Stimulated activated CD8-positive, alpha-beta memory T cell treated with anti-CD3 and anti-CD28 coated beads, Interleukin-12 subunit alpha, Interleukin-12 subunit beta, amount 100 ng/mL, for 4 hours (primary cell): ENCODE data around the gene ACADVL.

Experiments
- DNase-seq: peaks from one replicate; pipeline ENCODE4 v3.0.0-alpha.2; 2020; ENCODE audit warnings: low read depth

Gene ACADVL

GRCh38 chr17:7191571-7192270, 28.0 kb upstream of the ACADVL start:
- DNase-seq, result no peak

DNA sequence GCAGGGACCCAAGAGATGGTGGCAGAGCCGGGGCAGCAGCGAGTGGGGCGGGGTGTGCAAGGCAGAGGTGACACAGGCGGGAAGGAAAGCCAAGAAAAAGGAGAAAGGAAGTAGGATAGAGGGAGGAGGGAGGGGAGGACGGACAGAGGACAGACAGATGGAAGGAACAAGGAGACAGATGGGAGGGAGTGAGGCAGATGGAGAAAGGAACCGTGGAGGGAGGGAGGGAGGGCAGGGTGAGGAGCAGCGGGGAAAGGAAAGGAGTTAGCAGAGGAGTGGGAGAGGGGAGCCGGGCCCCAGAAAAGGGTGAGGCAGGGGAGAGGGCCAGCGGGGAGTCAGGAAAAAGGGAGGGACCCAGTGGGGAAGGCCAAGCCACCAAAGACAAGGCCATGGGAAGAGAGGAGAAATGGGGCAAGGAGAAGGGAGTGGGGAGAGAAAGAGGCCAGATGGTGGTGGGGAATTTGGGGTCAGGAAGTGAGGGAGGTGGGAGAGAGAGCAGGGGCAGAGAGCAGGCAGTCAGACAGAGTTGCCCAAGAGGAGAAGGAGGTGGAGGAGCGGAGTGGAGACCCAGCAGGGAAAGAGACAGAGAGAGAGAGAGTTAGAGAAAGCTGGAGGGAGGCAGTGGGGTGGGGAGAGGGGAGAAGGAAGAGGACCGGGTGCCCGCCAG, 27.3 kb upstream of the ACADVL start:
- DNase-seq, result no peak

DNA sequence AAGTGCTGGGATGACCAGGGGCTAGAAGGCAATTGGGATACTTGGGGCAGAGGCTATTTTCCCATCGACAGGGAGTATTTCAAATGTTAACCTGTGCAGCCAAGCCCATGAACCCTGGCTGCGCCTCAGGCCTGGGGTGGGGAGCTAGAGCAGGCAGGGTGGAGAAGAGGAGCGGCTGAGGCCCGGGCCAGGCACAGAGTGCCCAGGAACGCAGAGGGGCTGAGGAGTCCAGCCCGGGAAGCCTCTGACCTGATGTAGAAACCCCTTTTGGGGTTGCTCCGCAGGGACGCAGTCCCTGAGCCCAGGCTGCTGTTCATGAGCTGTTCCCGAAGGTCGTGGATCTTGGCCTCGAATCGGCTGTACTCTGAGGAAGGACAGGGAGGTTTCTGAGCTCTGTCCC, 23.8 kb upstream of the ACADVL start:
- DNase-seq, result no peak

GRCh38 chr17:7196651-7197401, 22.9 kb upstream of the ACADVL start:
- DNase-seq, result no peak

- no peak for DNase-seq
Observed at GRCh38 chr17:7203391-7203790, 16.3 kb upstream of the ACADVL start.

GRCh38 chr17:7204336-7204735, 15.4 kb upstream of the ACADVL start:
- DNase-seq, result no peak

DNA sequence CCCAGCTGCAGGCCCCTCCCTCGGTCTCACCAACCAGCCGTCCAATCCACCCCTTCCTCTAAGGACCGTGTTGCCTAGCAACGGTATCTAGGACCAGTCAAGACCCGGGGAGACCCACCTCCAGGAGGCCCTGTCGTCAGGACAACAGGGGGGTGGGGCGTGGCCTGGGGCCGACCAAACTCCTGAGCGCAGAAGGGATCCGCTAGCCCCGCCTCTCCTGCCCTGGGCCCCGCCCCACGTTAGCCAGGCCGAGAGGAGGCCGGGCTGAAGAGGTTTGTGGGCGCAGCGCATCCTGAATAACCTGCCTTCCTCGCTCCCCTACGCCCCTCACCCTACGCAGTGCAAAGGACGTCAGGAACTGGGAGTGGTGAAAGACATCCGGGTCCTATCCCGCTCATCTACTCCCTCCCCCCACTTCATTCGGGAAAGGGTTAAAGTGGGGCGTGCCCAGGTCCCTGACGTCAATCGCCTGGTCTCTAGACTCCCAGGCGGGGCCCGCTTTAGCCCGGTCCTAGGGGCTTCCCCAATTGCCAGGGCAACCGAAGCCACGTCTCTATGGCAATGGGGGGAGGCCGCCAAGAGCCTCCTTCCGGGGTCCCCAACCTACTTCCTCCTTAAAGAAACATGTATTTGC, 14.8 kb upstream of the ACADVL start:
- DNase-seq, result peak; percentile 85

- no peak for DNase-seq
Observed at GRCh38 chr17:7205561-7205960, 14.2 kb upstream of the ACADVL start.

DNA sequence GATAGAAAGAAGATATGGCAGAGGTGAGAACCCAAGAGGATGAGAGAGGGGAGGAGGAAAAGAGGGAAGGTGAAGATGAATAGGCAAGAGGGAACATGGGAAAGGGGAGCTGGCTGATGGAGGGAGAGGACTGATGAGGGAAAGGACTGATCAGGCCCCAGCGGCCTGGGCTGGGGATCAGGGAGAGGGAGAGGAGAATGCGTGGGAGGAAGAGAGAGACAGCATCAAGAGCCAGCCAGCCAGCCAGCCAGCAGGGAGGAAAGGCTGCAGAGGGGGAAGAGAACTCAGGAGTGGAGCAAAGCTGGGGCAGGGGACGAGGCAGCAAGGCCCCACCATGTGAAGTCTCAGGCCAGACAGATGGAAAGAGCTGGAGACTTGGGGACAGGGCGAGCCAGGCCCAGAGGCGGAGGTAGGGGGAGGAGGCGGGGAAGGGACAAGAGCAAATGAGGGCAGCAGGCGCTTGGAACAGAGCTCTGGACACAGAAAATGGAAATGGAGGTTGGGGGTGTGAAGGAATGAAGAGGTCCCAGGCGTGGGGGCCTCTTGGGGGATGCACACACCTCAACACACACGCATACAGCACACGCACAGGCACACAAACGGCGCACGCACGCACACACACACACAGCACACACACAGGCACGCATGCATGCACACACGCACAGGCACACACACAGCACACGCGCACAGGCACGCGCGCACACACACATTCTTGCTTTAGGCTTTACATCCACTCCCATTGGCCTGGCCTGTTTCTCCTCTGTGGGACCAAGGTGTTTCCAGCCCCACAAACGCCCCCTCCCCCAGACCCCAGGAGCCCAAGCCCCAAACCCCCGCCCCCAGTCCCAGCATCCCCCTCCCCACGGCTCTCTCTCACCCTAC, 12.4 kb upstream of the ACADVL start:
- no peak for DNase-seq

DNA sequence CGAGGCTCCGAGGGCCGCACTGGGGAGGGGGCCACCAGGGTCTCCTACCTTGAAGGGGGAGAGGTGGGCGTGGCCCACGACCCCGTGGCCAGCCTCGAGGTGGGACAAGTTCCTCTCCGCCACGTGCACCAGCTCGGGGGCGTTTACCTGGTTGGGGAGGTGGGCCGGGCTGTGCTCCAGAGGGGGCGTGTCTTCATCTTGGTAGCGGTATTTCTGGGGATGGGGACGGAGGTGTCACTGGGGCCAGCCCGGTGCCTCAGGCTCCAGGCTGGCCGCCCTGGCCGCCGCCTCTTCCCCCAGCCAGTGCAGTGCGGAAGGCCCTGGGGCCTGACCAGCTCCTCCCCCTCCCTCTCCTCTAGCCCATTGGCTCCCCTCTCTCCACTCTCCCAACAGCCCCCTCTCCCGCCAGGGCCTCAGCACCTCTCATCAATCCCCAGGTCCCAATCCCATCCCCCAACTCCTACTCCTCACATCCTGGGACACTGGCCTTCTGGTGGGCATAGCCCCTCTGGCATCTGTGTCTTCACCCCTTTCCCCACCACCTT, 11.6 kb upstream of the ACADVL start:
- no peak for DNase-seq

- no peak for DNase-seq
Observed at GRCh38 chr17:7208754-7209460, 10.8 kb upstream of the ACADVL start.

GRCh38 chr17:7211491-7212273, 8.1 kb upstream of the ACADVL start:
- DNase-seq, result no peak

- no peak for DNase-seq
Observed at GRCh38 chr17:7213895-7214299, 5.8 kb upstream of the ACADVL start.

DNA sequence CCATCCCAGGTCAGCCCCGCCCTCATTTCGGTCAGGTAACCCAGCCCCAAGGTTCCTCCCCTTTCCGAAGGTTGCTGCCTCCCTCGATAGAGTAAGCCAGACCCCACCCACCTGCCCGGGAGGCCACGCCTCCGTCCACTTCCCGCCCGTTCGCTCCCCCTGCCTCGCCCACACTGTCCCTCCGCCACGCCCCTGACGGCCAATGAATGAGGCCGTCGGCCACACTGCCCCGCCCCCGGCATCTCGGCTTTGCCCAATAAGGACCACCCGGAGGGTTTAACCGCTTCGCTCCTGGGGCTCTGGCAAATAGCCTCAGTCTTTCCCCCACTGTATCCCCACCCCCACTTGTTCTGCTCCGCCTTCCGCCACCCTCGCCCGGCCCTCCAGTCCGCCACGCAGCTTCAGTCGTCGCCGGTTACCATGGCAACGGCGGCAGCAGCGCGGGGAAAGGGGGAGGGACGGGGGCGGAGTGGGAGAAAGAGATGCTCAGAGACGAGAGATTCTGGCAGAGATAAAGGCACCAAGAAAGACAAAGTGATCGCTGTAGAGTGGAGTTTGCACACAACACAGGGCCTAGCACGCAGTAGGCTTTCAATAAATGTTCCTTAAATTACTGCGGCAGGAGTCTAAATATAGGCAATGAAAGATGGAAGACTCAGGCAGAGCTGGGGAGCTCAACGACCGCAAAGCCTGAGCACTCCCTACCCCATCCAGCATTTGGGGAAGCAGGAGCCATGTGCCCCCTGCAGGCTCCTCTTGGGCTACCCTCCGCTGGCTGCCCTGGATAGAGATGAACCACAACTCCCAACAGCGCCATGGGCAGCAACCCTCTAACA, 5.2 kb upstream of the ACADVL start:
- DNase-seq, result peak; percentile 98

- no peak for DNase-seq
Observed at GRCh38 chr17:7215136-7215638, 4.6 kb upstream of the ACADVL start.

- no peak for DNase-seq
Observed at GRCh38 chr17:7215652-7216180, 4.0 kb upstream of the ACADVL start.

DNA sequence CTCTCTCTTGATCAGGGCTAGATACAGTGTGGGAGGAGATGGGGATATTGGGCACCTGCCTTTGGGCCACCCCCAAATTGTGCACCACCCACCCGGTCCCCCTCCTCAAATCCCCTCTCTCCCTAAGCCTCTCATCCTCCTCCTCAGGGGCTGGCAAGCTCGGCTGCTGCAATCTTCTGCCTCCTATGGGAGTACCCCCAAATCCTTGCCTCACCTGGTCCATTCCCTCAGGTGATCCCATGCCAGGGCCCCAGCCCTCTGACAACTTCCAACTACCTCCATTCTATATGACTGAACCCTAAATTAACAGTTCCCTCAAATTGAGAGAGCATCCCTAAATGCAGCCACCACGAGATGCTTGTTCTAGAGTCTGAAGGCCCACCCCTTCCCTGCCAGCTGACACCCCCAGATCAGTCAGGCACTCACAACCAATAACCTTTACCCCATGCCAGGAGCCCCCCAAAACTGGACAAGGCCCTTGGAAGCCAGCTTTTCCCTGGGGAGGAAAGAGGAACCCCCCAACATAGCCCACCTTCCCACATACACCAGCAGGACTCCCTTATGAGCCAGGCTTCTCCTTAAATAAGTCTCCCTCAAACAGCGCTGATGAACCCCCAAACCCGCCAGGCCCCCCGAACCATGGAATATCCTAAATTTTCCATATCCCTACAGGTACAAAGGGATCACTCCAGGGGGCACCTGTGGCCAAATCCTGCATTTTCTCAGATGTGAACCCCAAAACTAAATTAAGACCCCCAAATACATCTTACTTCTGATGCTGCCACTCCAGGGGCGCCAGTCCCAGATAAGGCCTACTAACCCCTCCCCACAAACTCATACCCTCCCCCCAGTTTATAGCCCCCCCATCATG, 3.3 kb upstream of the ACADVL start:
- no peak for DNase-seq
